HepG2 (cell line): ENCODE results near the gene NEDD4L. TPM values are rescaled to one million over a fixed set of nuclear protein-coding genes. Genes with fewer than 3 reads are reported as not detected.
A peak's percentile ranks its signal among the peaks of the same experiment; 100 is the strongest.

Experiments used
- ATAC-seq: fragments of 200-7000 bp; cut with Tn5 transposase; 3 replicates; pipeline ENCODE4 v1.9.1; 2020; ENCODE audit warnings: mild to moderate bottlenecking, moderate library complexity
- BruUV-seq: library from RNA; stranded (reverse); fragments of 400-500 nt; replicated peaks from 2 replicates; lab custom pipeline; 2021; lab: Mats Ljungman, UMichigan
- CTCF ChIA-PET: fragments of 300-600 bp; formaldehyde crosslinking; extraction: SDS; loops from one replicate; lab custom pipeline; 2021; ENCODE audit warnings: low total read pairs, inconsistent platforms, low intra/inter-chr PET ratio; lab: Yijun Ruan, JAX
- POLR2A ChIA-PET: fragments of 350-600 bp; sonication (Branson Sonifier 250); formaldehyde crosslinking; loops from one replicate; lab custom pipeline; 2020; ENCODE audit warnings: antibody characterized with exemption, inconsistent platforms; lab: Yijun Ruan, JAX
- DNase-seq: peaks from one replicate; pipeline ENCODE4 v3.0.0-alpha.2; 2015; ENCODE audit warnings: low spot score
- FAIRE-seq: peaks from 3 replicates; lab custom pipeline; 2011; peaks lifted over from hg19 to GRCh38; lab: Jason Lieb, UNC
- H2AFZ ChIP-seq: one replicate; pipeline ENCODE4 v1.6.1; 2011; ENCODE audit warnings: low read length, inconsistent platforms
- H3K27ac ChIP-seq: fragments of 300-600 bp; 3 replicates; pipeline ENCODE4 v1.8.0; 2011; ENCODE audit warnings: mixed run types, mild to moderate bottlenecking, mixed read lengths, low read length, inconsistent platforms; ENCODE audit not compliant: insufficient read depth; ENCODE audit errors: extremely low read length
- H3K27me3 ChIP-seq, 2 experiments: fragments of 200-600 bp in 1 of 2; 2 replicates in 1 of 2; 3 replicates in 1 of 2; pipeline versions ENCODE4 v1.6.0 to v1.8.0; 2011; ENCODE audit warnings: low read length in 2 of 2, mild to moderate bottlenecking in 2 of 2, moderate library complexity in 2 of 2, inconsistent platforms in 1 of 2; ENCODE audit not compliant: insufficient read depth in 2 of 2, control insufficient read depth in 1 of 2
- H3K36me3 ChIP-seq, 2 experiments: fragments of 200-600 bp in 1 of 2; replicated peaks in 1 of 2; 2 replicates in 1 of 2; 3 replicates in 1 of 2; pipeline versions ENCODE4 v1.5.1 to v1.8.0; 2011; ENCODE audit warnings: low read length in 2 of 2, inconsistent platforms in 1 of 2; ENCODE audit not compliant: insufficient read depth in 2 of 2, control insufficient read depth in 1 of 2
- H3K4me1 ChIP-seq: 2 replicates; pipeline ENCODE4 v1.5.1; 2012; ENCODE audit warnings: low read length, inconsistent platforms; ENCODE audit not compliant: insufficient read depth
- H3K4me2 ChIP-seq: 2 replicates; pipeline ENCODE4 v1.6.0; 2011; ENCODE audit warnings: low read depth, low read length, inconsistent platforms
- H3K4me3 ChIP-seq, 3 experiments: fragments of 200-600 bp in 1 of 3; sonication (generic), shearing (Covaris generic) in 1 of 3; replicated peaks in 1 of 3; 2 replicates each; pipeline ENCODE4 v1.5.1; 2011 to 2016; ENCODE audit warnings: low read length in 3 of 3, inconsistent platforms in 2 of 3, low read depth in 2 of 3, mild to moderate bottlenecking in 2 of 3, control low read depth in 1 of 3, mixed read lengths in 1 of 3; ENCODE audit not compliant: insufficient read depth in 1 of 3
- H3K79me2 ChIP-seq: one replicate; pipeline ENCODE4 v1.6.1; 2011; ENCODE audit warnings: low read length, inconsistent platforms; ENCODE audit not compliant: insufficient read depth
- H3K9ac ChIP-seq: 2 replicates; pipeline ENCODE4 v1.6.0; 2011; ENCODE audit warnings: mild to moderate bottlenecking, low read depth, low read length, inconsistent platforms; ENCODE audit not compliant: insufficient read depth
- H3K9me3 ChIP-seq: 2 replicates; pipeline ENCODE4 v1.5.1; 2012; ENCODE audit warnings: mild to moderate bottlenecking, low read length
- H4K20me1 ChIP-seq: 2 replicates; pipeline ENCODE4 v1.6.0; 2011; ENCODE audit warnings: inconsistent platforms, mild to moderate bottlenecking, low read length, moderate library complexity; ENCODE audit not compliant: insufficient read depth
- HCFC1 ChIP-seq: fragments of 150-350 bp; IDR thresholded peaks from 2 replicates; pipeline ENCODE4 v1.6.1; 2014; ENCODE audit warnings: low read depth, low read length
- PAWR ChIP-seq: sonication (generic); formaldehyde crosslinking; IDR thresholded peaks from 2 replicates; pipeline ENCODE4 v1.4.0; 2020; ENCODE audit warnings: missing genetic modification reagents, mild to moderate bottlenecking, borderline replicate concordance
- PRDM15 ChIP-seq: sonication (generic); formaldehyde crosslinking; IDR thresholded peaks from 2 replicates; pipeline ENCODE4 v1.4.0; 2020; ENCODE audit warnings: missing genetic modification reagents
- STAT6 ChIP-seq: sonication (generic); formaldehyde crosslinking; IDR thresholded peaks from 2 replicates; pipeline ENCODE4 v1.4.0; 2020; ENCODE audit warnings: missing genetic modification reagents, mild to moderate bottlenecking, borderline replicate concordance
- THAP11 ChIP-seq: IDR thresholded peaks from 2 replicates; pipeline ENCODE4 v1.6.1; 2016; ENCODE audit warnings: missing biosample characterization, missing genetic modification reagents
- ZNF180 ChIP-seq: sonication (generic); formaldehyde crosslinking; IDR thresholded peaks from 2 replicates; pipeline ENCODE4 v1.4.0; 2020; ENCODE audit warnings: low read depth, missing genetic modification reagents, borderline replicate concordance
- ZNF256 ChIP-seq: sonication (generic); formaldehyde crosslinking; conservative IDR thresholded peaks from 2 replicates; pipeline ENCODE4 v1.4.0; 2020; ENCODE audit warnings: missing genetic modification reagents
- ZNF749 ChIP-seq: sonication (generic); formaldehyde crosslinking; IDR thresholded peaks from 2 replicates; pipeline ENCODE4 v1.8.0; 2022; ENCODE audit warnings: mild to moderate bottlenecking, missing genetic modification reagents, moderate library complexity, borderline replicate concordance
- WGBS: methylation state at CpG from one replicate; pipeline ENCODE4 v1.1.6; 2017; ENCODE audit warnings: low lambda C conversion rate; 5-methylcytosine and 5-hydroxymethylcytosine counted together
- in situ Hi-C: cut with HindIII; loops from 2 replicates; pipeline ENCODE4 v1.10.0; 2017; ENCODE audit warnings: low pct_unique_long_range_greater_than_20kb; ENCODE audit not compliant: extremely low pct_ligation_motif_present
- intact Hi-C: fragments of 100-400 bp; cut with micrococcal nuclease; formaldehyde crosslinking; loops from one replicate; pipeline ENCODE4 v1.10.0; 2022; ENCODE audit not compliant: unreplicated experiment
- polyA plus RNA-seq, 8 experiments: library from polyadenylated mRNA; depleted of rRNA in 3 of 8; stranded (reverse) in 7 of 8; unstranded in 1 of 8; fragments of >200 nt; fragmentation: Illumina TruSeq in 4 of 8; extraction: Trizol in 4 of 8; gene quantifications; 2 replicates each; pipeline versions ENCODE4 v1.2.1 to v1.2.3, GENCODE V29; 2011 to 2016; ENCODE audit warnings: low read depth in 4 of 8, missing spikeins in 1 of 8, mixed read lengths in 1 of 8; ENCODE audit not compliant: insufficient read depth in 1 of 8
- total RNA-seq, 5 experiments: library from RNA; depleted of rRNA; stranded (reverse); fragments of >200 nt; fragmentation: Illumina TruSeq; extraction: Trizol; gene quantifications; 2 replicates each; pipeline ENCODE4 v1.2.3, GENCODE V29; 2016; ENCODE audit warnings: low read depth in 1 of 5
- TF ChIP-seq, protein P1 (sequence below): sonication (generic); formaldehyde crosslinking; IDR thresholded peaks from 2 replicates; pipeline ENCODE4 v1.4.0; 2020; ENCODE audit warnings: missing genetic modification reagents
- TF ChIP-seq, protein P2 (sequence below): sonication (generic); formaldehyde crosslinking; IDR thresholded peaks from 2 replicates; pipeline ENCODE4 v1.9.0; 2021; ENCODE audit warnings: missing genetic modification reagents, borderline replicate concordance

The NEDD4L gene
- total and polyA plus RNA-seq, 2 of the 13 experiments (the other 11 are each of a cell fraction or from before 2014, with no cell fraction given) = 168 to 390 TPM

DNA sequence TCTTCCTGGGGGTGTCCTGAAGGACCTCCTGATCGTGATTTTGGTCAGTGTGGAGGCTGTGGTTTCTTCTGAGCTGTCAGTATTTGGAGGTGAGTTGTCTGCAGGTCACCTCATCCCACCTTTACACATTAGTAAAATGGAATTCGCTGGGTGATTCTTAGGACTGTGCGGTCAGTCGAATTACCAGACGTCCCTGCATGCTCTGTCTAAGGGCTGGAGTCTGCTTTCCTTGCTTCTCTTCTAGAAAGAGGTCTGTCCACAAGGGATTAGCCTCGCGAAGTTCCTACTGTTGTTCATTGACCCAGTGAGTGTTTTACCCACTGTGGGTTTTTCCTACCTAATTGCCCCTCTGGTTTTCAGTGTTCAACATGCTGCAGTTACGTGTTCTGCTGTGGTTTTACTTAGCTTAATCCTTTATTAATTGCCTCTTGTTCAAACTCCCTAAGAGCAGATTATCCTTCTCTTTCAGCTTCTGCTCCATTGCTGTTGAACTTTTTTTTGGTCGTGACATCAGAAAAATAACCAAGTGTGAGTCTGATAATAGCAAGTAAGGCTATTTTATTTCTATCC, 183.4 kb downstream of the NEDD4L start:
- POLR2A ChIA-PET = no interaction called here
- H3K36me3 ChIP-seq = peaks cover 7 to 13% of the 10 kb centered on the region in 2 experiments
- H3K27ac ChIP-seq = no peak overlapping the region
- ATAC-seq (no peak), FAIRE-seq (no peak), DNase-seq (no peak)
- H4K20me1 ChIP-seq = peaks cover 50% of the 10 kb centered on the region
- H3K4me3 ChIP-seq = no peak overlapping the region
- in situ Hi-C loops = no loop called here
- intact Hi-C loops = no loop called here
- H3K4me1 ChIP-seq = peaks cover 87% of the 10 kb centered on the region
- CTCF ChIA-PET = no interaction called here
- no peaks in the 10 kb centered on the region for H3K27me3 ChIP-seq
- H3K79me2 ChIP-seq = peaks cover 95% of the 10 kb centered on the region
- no TSS peak for BruUV-seq
- peak overlapping the region; percentile 32; the same call in 1 of the 2 replicates for H3K4me2 ChIP-seq
- no peak overlapping the region for H3K9ac ChIP-seq
- no peaks in the 10 kb centered on the region for H3K9me3 ChIP-seq
- H2AFZ ChIP-seq = no peak overlapping the region
- 98% methylated on average over 9 of the region's 9 CpGs for WGBS
- no peak for TF ChIP-seq STAT6
- TF ChIP-seq ZNF749 (CRISPR knock-in tag) = no peak
- no peak for TF ChIP-seq PAWR (CRISPR knock-in tag)
- TF ChIP-seq, protein P1, sequence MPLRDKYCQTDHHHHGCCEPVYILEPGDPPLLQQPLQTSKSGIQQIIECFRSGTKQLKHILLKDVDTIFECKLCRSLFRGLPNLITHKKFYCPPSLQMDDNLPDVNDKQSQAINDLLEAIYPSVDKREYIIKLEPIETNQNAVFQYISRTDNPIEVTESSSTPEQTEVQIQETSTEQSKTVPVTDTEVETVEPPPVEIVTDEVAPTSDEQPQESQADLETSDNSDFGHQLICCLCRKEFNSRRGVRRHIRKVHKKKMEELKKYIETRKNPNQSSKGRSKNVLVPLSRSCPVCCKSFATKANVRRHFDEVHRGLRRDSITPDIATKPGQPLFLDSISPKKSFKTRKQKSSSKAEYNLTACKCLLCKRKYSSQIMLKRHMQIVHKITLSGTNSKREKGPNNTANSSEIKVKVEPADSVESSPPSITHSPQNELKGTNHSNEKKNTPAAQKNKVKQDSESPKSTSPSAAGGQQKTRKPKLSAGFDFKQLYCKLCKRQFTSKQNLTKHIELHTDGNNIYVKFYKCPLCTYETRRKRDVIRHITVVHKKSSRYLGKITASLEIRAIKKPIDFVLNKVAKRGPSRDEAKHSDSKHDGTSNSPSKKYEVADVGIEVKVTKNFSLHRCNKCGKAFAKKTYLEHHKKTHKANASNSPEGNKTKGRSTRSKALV (CRISPR knock-in tag) = no peak
- TF ChIP-seq ZNF256 (CRISPR knock-in tag) = no peak
- TF ChIP-seq, protein P2, sequence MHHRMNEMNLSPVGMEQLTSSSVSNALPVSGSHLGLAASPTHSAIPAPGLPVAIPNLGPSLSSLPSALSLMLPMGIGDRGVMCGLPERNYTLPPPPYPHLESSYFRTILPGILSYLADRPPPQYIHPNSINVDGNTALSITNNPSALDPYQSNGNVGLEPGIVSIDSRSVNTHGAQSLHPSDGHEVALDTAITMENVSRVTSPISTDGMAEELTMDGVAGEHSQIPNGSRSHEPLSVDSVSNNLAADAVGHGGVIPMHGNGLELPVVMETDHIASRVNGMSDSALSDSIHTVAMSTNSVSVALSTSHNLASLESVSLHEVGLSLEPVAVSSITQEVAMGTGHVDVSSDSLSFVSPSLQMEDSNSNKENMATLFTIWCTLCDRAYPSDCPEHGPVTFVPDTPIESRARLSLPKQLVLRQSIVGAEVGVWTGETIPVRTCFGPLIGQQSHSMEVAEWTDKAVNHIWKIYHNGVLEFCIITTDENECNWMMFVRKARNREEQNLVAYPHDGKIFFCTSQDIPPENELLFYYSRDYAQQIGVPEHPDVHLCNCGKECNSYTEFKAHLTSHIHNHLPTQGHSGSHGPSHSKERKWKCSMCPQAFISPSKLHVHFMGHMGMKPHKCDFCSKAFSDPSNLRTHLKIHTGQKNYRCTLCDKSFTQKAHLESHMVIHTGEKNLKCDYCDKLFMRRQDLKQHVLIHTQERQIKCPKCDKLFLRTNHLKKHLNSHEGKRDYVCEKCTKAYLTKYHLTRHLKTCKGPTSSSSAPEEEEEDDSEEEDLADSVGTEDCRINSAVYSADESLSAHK (CRISPR knock-in tag) = no peak
- TF ChIP-seq THAP11 (CRISPR knock-in tag) = no peak
- no peak for TF ChIP-seq ZNF180 (CRISPR knock-in tag)
- no peak for TF ChIP-seq HCFC1
- TF ChIP-seq PRDM15 (CRISPR knock-in tag) = no peak
